SK-N-SH treated with all-trans-retinoic acid at 6 μM for 48 hours (cell line): Measurements from ENCODE around the gene WIZ.

ENCODE experiments used
- ATAC-seq: fragments of 200-7000 bp; cut with Tn5 transposase; 3 replicates; pipeline ENCODE4 v1.9.1; 2020; ENCODE audit warnings: mild to moderate bottlenecking, moderate library complexity
- BACH2 ChIP-seq: fragments of 250-450 bp; sonication (Bioruptor Pico); IDR thresholded peaks from 2 replicates; pipeline ENCODE4 v1.9.0; 2021; ENCODE audit warnings: mild to moderate bottlenecking, borderline replicate concordance
- CREB5 ChIP-seq: fragments of 250-450 bp; sonication (Bioruptor Pico); IDR thresholded peaks from 2 replicates; pipeline ENCODE4 v1.5.1; 2020; ENCODE audit warnings: low read depth, mild to moderate bottlenecking, moderate library complexity
- CSDC2 ChIP-seq: fragments of 250-450 bp; sonication (Bioruptor Pico); IDR thresholded peaks from 2 replicates; pipeline ENCODE4 v1.5.0; 2020; ENCODE audit warnings: mild to moderate bottlenecking, moderate library complexity
- ESRRG ChIP-seq: fragments of 250-450 bp; sonication (Bioruptor Pico); IDR thresholded peaks from 2 replicates; pipeline ENCODE4 v1.6.1; 2021; ENCODE audit warnings: mild to moderate bottlenecking
- GLIS3 ChIP-seq: fragments of 250-450 bp; sonication (Bioruptor Pico); IDR thresholded peaks from 2 replicates; pipeline ENCODE4 v1.5.0; 2020; ENCODE audit warnings: mild to moderate bottlenecking, moderate library complexity
- ISL1 ChIP-seq: fragments of 250-450 bp; sonication (Bioruptor Pico); IDR thresholded peaks from 2 replicates; pipeline ENCODE4 v2.1.2; 2022; ENCODE audit warnings: mild to moderate bottlenecking, moderate library complexity
- OSR1 ChIP-seq: fragments of 250-450 bp; sonication (Bioruptor Pico); IDR thresholded peaks from 2 replicates; pipeline ENCODE4 v1.8.0; 2022; ENCODE audit warnings: moderate library complexity, mild to moderate bottlenecking, inconsistent platforms
- POU6F1 ChIP-seq: fragments of 250-450 bp; sonication (Bioruptor Pico); IDR thresholded peaks from 2 replicates; pipeline ENCODE4 v1.8.0; 2021; ENCODE audit warnings: low read depth, mild to moderate bottlenecking, moderate library complexity, borderline replicate concordance
- RARB ChIP-seq: fragments of 250-450 bp; sonication (Bioruptor Pico); IDR thresholded peaks from 2 replicates; pipeline ENCODE4 v1.8.0; 2021; ENCODE audit warnings: mild to moderate bottlenecking, moderate library complexity
- SNAI2 ChIP-seq: fragments of 250-450 bp; sonication (Bioruptor Pico); IDR thresholded peaks from 2 replicates; pipeline ENCODE4 v1.5.0; 2020; ENCODE audit warnings: mild to moderate bottlenecking, moderate library complexity
- TCF4 ChIP-seq: fragments of 250-450 bp; sonication (Bioruptor Pico); IDR thresholded peaks from 2 replicates; pipeline ENCODE4 v1.8.0; 2021; ENCODE audit warnings: mild to moderate bottlenecking, moderate library complexity, borderline replicate concordance
- TOX ChIP-seq: fragments of 250-450 bp; sonication (Bioruptor Pico); IDR thresholded peaks from 2 replicates; pipeline ENCODE4 v1.8.0; 2021; ENCODE audit warnings: mild to moderate bottlenecking, moderate library complexity, borderline replicate concordance
- TSHZ2 ChIP-seq: fragments of 250-450 bp; sonication (Bioruptor Pico); IDR thresholded peaks from 2 replicates; pipeline ENCODE4 v1.5.0; 2020; ENCODE audit warnings: mild to moderate bottlenecking, moderate library complexity
- ZC3H10 ChIP-seq: fragments of 250-450 bp; sonication (Bioruptor Pico); IDR thresholded peaks from 2 replicates; pipeline ENCODE4 v1.5.1; 2021; ENCODE audit warnings: mild to moderate bottlenecking, moderate library complexity
- ZFP3 ChIP-seq: fragments of 250-450 bp; sonication (Bioruptor Pico); IDR thresholded peaks from 2 replicates; pipeline ENCODE4 v1.5.0; 2020; ENCODE audit warnings: mild to moderate bottlenecking, moderate library complexity
- ZNF565 ChIP-seq: fragments of 450-650 bp; formaldehyde crosslinking; conservative IDR thresholded peaks from 2 replicates; pipeline ENCODE4 v1.5.0; 2020; ENCODE audit warnings: low read depth, mild to moderate bottlenecking, moderate library complexity
- ZNF70 ChIP-seq: fragments of 450-650 bp; formaldehyde crosslinking; IDR thresholded peaks from 2 replicates; pipeline ENCODE4 v1.5.0; 2020; ENCODE audit warnings: mild to moderate bottlenecking, moderate library complexity
- ZNF8 ChIP-seq: fragments of 450-650 bp; formaldehyde crosslinking; IDR thresholded peaks from 2 replicates; pipeline ENCODE4 v1.5.0; 2020; ENCODE audit warnings: mild to moderate bottlenecking, moderate library complexity

Gene WIZ

GRCh38 chr19:15372891-15373301 lies 76.9 kb downstream of the WIZ start:
- TF ChIP-seq ZNF70 (CRISPR knock-in tag) (no peak), ESRRG (CRISPR knock-in tag) (no peak), ZNF8 (CRISPR knock-in tag) (no peak), TCF4 (CRISPR knock-in tag) (no peak), ZC3H10 (CRISPR knock-in tag) (no peak), GLIS3 (CRISPR knock-in tag) (no peak), TSHZ2 (CRISPR knock-in tag) (no peak), CREB5 (no peak), POU6F1 (CRISPR knock-in tag) (no peak), BACH2 (CRISPR knock-in tag) (no peak), SNAI2 (CRISPR knock-in tag) (no peak)
- TF ChIP-seq, all 23 proteins: peak for 0
- no peak for ATAC-seq

- TF ChIP-seq SNAI2 (CRISPR knock-in tag) (no peak), OSR1 (CRISPR knock-in tag) (no peak), ZNF565 (CRISPR knock-in tag) (no peak), TOX (CRISPR knock-in tag) (no peak), ZNF8 (CRISPR knock-in tag) (no peak), TCF4 (CRISPR knock-in tag) (no peak)
- no peak for ATAC-seq
Measured at GRCh38 chr19:15372470-15372869, 77.3 kb downstream of the WIZ start.

GRCh38 chr19:15371786-15372380 lies 77.9 kb downstream of the WIZ start:
- no peak for ATAC-seq
- TF ChIP-seq ZC3H10 (CRISPR knock-in tag) (no peak), TCF4 (CRISPR knock-in tag) (no peak), POU6F1 (CRISPR knock-in tag) (no peak)

GRCh38 chr19:15371119-15371518 lies 78.6 kb downstream of the WIZ start:
- no peak for TF ChIP-seq GLIS3 (CRISPR knock-in tag)
- no peak for TF ChIP-seq CSDC2 (CRISPR knock-in tag)
- no peak for TF ChIP-seq ZFP3 (CRISPR knock-in tag)
- TF ChIP-seq RARB (CRISPR knock-in tag), result no peak
- TF ChIP-seq TSHZ2 (CRISPR knock-in tag), result no peak
- TF ChIP-seq TOX (CRISPR knock-in tag), result no peak
- TF ChIP-seq CREB5, result no peak
- no peak for TF ChIP-seq ESRRG (CRISPR knock-in tag)
- TF ChIP-seq SNAI2 (CRISPR knock-in tag), result no peak
- no peak for TF ChIP-seq OSR1 (CRISPR knock-in tag)
- no peak for TF ChIP-seq ISL1 (CRISPR knock-in tag)
- TF ChIP-seq ZNF70 (CRISPR knock-in tag), result no peak
- ATAC-seq, result no peak
